ENCODE results near the gene ARL6IP6.

ARL6IP6 gene

DNA sequence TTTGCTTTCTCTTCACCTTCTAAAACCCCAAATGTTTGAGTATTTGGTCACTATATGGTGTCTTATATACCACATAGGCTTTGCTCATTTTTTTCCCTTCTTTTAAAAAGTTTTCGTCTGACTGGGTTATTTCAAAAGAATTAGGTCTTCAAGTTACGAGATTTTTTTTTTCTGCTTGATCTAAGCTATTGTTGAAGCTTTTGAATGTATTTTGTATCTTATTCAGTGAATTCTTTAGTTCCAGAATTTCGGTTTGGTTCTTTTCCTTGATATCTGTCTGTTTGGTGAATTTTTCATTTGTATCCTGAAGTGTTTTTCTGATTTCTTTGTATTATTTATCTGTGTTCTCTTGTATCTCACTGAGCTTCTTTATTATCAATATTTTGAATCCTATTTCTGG, 93.5 kb downstream of the ARL6IP6 start:
- no peak for DNase-seq

Data from NCI-H1092 (cell line).